Left lung (tissue), 10 donors: ENCODE measurements around the gene FAM117B. TPM values are rescaled to one million over a fixed set of nuclear protein-coding genes. Genes with fewer than 3 reads are reported as not detected.
A peak's percentile ranks its signal among the peaks of the same experiment; 100 is the strongest.

ENCODE experiments used
- ATAC-seq: fragments of 200-7000 bp; cut with Tn5 transposase; one replicate; pipeline ENCODE4 v1.9.1; 2020; ENCODE audit warnings: moderate library complexity
- DNase-seq, 4 donors: peaks; one replicate each; pipeline ENCODE4 v3.0.0-alpha.2; 2013 to 2020
- H3K27ac ChIP-seq, 2 donors: fragments of 200-600 bp; sonication (generic) in 1 of 2; one replicate each; pipeline versions ENCODE4 v1.5.0 to v1.8.0; 2020 to 2021
- H3K27me3 ChIP-seq, 2 donors: fragments of 200-600 bp; sonication (generic) in 1 of 2; one replicate each; pipeline versions ENCODE4 v1.5.0 to v1.8.0; 2020 to 2021
- H3K36me3 ChIP-seq, 2 donors: fragments of 200-600 bp; sonication (generic) in 1 of 2; one replicate each; pipeline versions ENCODE4 v1.5.0 to v1.8.0; 2020 to 2021
- H3K4me1 ChIP-seq, 2 donors: fragments of 200-600 bp; one replicate each; pipeline ENCODE4 v1.8.0; 2021
- H3K4me3 ChIP-seq, 2 donors: fragments of 200-600 bp; sonication (generic) in 1 of 2; one replicate each; pipeline versions ENCODE4 v1.5.0 to v1.8.0; 2020 to 2021; ENCODE audit warnings: mild to moderate bottlenecking in 1 of 2
- H3K9me3 ChIP-seq, 2 donors: fragments of 200-600 bp; sonication (generic) in 1 of 2; one replicate each; pipeline versions ENCODE4 v1.5.0 to v1.8.0; 2020 to 2021
- CTCF ChIP-seq, 2 donors: fragments of 200-600 bp; sonication (generic) in 1 of 2; IDR thresholded peaks; one replicate each; pipeline versions ENCODE4 v1.5.0 to v1.8.0; 2021; ENCODE audit warnings: antibody characterized with exemption in 2 of 2
- intact Hi-C, 2 donors: fragments of 100-400 bp; cut with DNase I; formaldehyde crosslinking; loops; one replicate each; pipeline versions ENCODE4 v1.11.2 to v1.14.2; 2022
- polyA plus RNA-seq, 6 donors: library from polyadenylated mRNA; unstranded; fragments of 120-200 nt; gene quantifications; one replicate each; pipeline ENCODE4 v1.2.1, GENCODE V29; 2013; ENCODE audit not compliant: insufficient read length in 6 of 6
- total RNA-seq, 2 donors: library from RNA; stranded (reverse); fragmentation: NEBNext Ultra II Directional; extraction: Animal tissue kit (Norgen Biotek cat#: 25700); gene quantifications; one replicate each; pipeline ENCODE4 v1.2.1, GENCODE V29; 2021
- donor health status: DM: no; HTN: yes; CAD: no.
- donor health status: DM: no; HTN: no; CAD: no.

The FAM117B gene
- total and polyA plus RNA-seq, 8 donors, result 4.9 to 27.4 (median 22.6) TPM

GRCh38 chr2:202636213-202636513 lies 1.4 kb downstream of the FAM117B start:
- Histone ChIP-seq H3K4me1 (peaks cover 9 to 27% of the 10 kb centered on the region in 2 donors), H3K27me3 (no peaks in the 10 kb centered on the region), H3K36me3 (no peaks in the 10 kb centered on the region), H3K27ac (peak overlapping the region; percentile 84 to 92), H3K4me3 (peak overlapping the region; percentile 71 to 98), H3K9me3 (no peaks in the 10 kb centered on the region)
- ATAC-seq (no peak), DNase-seq (no peak)
- TF ChIP-seq CTCF (IDR thresholded peaks at IDR 0.05), result no peak
- intact Hi-C loops, result no loop called here

- no peaks in the 10 kb centered on the region for H3K9me3 ChIP-seq
- DNase-seq (no peak), ATAC-seq (no peak)
- no peak overlapping the region for H3K27ac ChIP-seq
- TF ChIP-seq CTCF (IDR thresholded peaks at IDR 0.05), result no peak
- no peak overlapping the region for H3K4me3 ChIP-seq
- H3K4me1 ChIP-seq, result peaks cover 15 to 43% of the 10 kb centered on the region in 2 donors
- no peaks in the 10 kb centered on the region for H3K36me3 ChIP-seq
- intact Hi-C loops, result no loop called here
- no peaks in the 10 kb centered on the region for H3K27me3 ChIP-seq
Observed at GRCh38 chr2:202638721-202639120, 4.0 kb downstream of the FAM117B start.

- intact Hi-C loops, result no loop called here
- H3K4me1 ChIP-seq, result peaks cover 16 to 40% of the 10 kb centered on the region in 2 donors
- no peak overlapping the region for H3K27ac ChIP-seq
- DNase-seq (no peak), ATAC-seq (no peak)
- H3K27me3 ChIP-seq, result no peaks in the 10 kb centered on the region
- no peak for TF ChIP-seq CTCF (IDR thresholded peaks at IDR 0.05)
- H3K9me3 ChIP-seq, result no peaks in the 10 kb centered on the region
- no peaks in the 10 kb centered on the region for H3K36me3 ChIP-seq
- H3K4me3 ChIP-seq, result no peak overlapping the region
Observed at GRCh38 chr2:202639231-202639630, 4.5 kb downstream of the FAM117B start.

GRCh38 chr2:202642567-202642966 lies 7.8 kb downstream of the FAM117B start:
- Histone ChIP-seq H3K36me3 (no peaks in the 10 kb centered on the region), H3K4me3 (no peak overlapping the region), H3K27me3 (no peaks in the 10 kb centered on the region), H3K27ac (peak overlapping the region in 1 of 2 donors; percentile 72), H3K9me3 (no peaks in the 10 kb centered on the region), H3K4me1 (peaks cover 7 to 27% of the 10 kb centered on the region in 2 donors)
- intact Hi-C loops, result no loop called here
- DNase-seq, result no peak
- TF ChIP-seq CTCF (IDR thresholded peaks at IDR 0.05), result no peak
- ATAC-seq, result no peak

GRCh38 chr2:202643012-202643858 lies 8.5 kb downstream of the FAM117B start:
- Histone ChIP-seq H3K27ac (peak overlapping the region; percentile 10 to 72), H3K9me3 (no peaks in the 10 kb centered on the region), H3K27me3 (no peaks in the 10 kb centered on the region), H3K36me3 (no peaks in the 10 kb centered on the region), H3K4me3 (no peak overlapping the region), H3K4me1 (peaks cover 7 to 22% of the 10 kb centered on the region in 2 donors)
- ATAC-seq (peak; percentile 47), DNase-seq (no peak)
- intact Hi-C loops, result no loop called here
- TF ChIP-seq CTCF (IDR thresholded peaks at IDR 0.05), result no peak
